SK-N-SH (cell line): ENCODE measurements around the gene NCDN. TPM values are rescaled to one million over a fixed set of nuclear protein-coding genes. Genes with fewer than 3 reads are reported as not detected.
A peak's percentile ranks its signal among the peaks of the same experiment; 100 is the strongest.

ENCODE experiments used
- CTCF ChIA-PET: fragments of 300-600, 350-600 bp; formaldehyde crosslinking; extraction: SDS; loops from one replicate; lab custom pipeline; 2021; lab: Yijun Ruan, JAX
- POLR2A ChIA-PET: fragments of 350-600 bp; sonication (Branson Sonifier 250); formaldehyde crosslinking; extraction: SDS; loops from one replicate; lab custom pipeline; 2020; ENCODE audit warnings: antibody characterized with exemption, inconsistent platforms; lab: Yijun Ruan, JAX
- DNase-seq: peaks from one replicate; pipeline ENCODE4 v3.0.0; 2012
- H2AFZ ChIP-seq: fragments of 200-600 bp; sonication (generic); 2 replicates; pipeline ENCODE4 v1.8.1; 2016; ENCODE audit warnings: antibody characterized with exemption, mild to moderate bottlenecking, low read depth
- H3F3A ChIP-seq: fragments of 200-600 bp; sonication (generic); replicated peaks from 2 replicates; pipeline ENCODE3; 2016; ENCODE audit warnings: antibody characterized with exemption, mild to moderate bottlenecking; ENCODE audit not compliant: insufficient read depth
- H3K27ac ChIP-seq, 2 experiments: fragments of 200-500 bp in 1 of 2; fragments of 200-600 bp in 1 of 2; sonication (Bioruptor generic) in 1 of 2; sonication (generic), shearing (Covaris generic) in 1 of 2; 2 replicates each; pipeline versions ENCODE4 v1.5.1 to v1.6.1; 2014 to 2016; ENCODE audit warnings: low read depth in 2 of 2, inconsistent platforms in 1 of 2, low read length in 1 of 2, mild to moderate bottlenecking in 1 of 2, mixed read lengths in 1 of 2
- H3K27me3 ChIP-seq: fragments of 200-600 bp; sonication (generic), shearing (Covaris generic); 2 replicates; pipeline ENCODE4 v1.6.1; 2016; ENCODE audit warnings: mixed run types; ENCODE audit not compliant: insufficient read depth
- H3K36me3 ChIP-seq, 2 experiments: fragments of 200-500 bp in 1 of 2; fragments of 200-600 bp in 1 of 2; sonication (Bioruptor generic) in 1 of 2; sonication (generic) in 1 of 2; replicated peaks in 1 of 2; 2 replicates each; pipeline versions ENCODE3 to v1.5.1; 2014 to 2016; ENCODE audit warnings: low read length in 1 of 2, mild to moderate bottlenecking in 1 of 2; ENCODE audit not compliant: insufficient read depth in 2 of 2, control insufficient read depth in 1 of 2
- H3K4me1 ChIP-seq, 2 experiments: fragments of 200-500 bp in 1 of 2; fragments of 200-600 bp in 1 of 2; sonication (Bioruptor generic) in 1 of 2; sonication (generic), shearing (Covaris generic) in 1 of 2; 2 replicates each; pipeline versions ENCODE4 v1.5.1 to v1.6.1; 2014 to 2016; ENCODE audit warnings: low read depth in 1 of 2, low read length in 1 of 2, mixed run types in 1 of 2; ENCODE audit not compliant: insufficient read depth in 2 of 2, control insufficient read depth in 1 of 2
- H3K4me2 ChIP-seq: fragments of 200-600 bp; sonication (generic), shearing (Covaris generic); 2 replicates; pipeline ENCODE4 v1.6.1; 2017; ENCODE audit warnings: mixed run types
- H3K4me3 ChIP-seq, 2 experiments: fragments of 200-500 bp in 1 of 2; fragments of 200-600 bp in 1 of 2; sonication (Bioruptor generic) in 1 of 2; sonication (generic), shearing (Covaris generic) in 1 of 2; 2 replicates each; pipeline versions ENCODE4 v1.5.1 to v1.8.1; 2014 to 2016; ENCODE audit warnings: low read depth in 2 of 2, inconsistent platforms in 1 of 2, low read length in 1 of 2, mild to moderate bottlenecking in 1 of 2, mixed read lengths in 1 of 2, moderate library complexity in 1 of 2
- H3K79me2 ChIP-seq: fragments of 200-600 bp; sonication (generic); 2 replicates; pipeline ENCODE4 v1.8.1; 2017; ENCODE audit warnings: mild to moderate bottlenecking; ENCODE audit not compliant: insufficient read depth
- H3K9ac ChIP-seq: fragments of 200-600 bp; sonication (generic); 2 replicates; pipeline ENCODE4 v1.6.1; 2017; ENCODE audit warnings: mixed run types
- H3K9me2 ChIP-seq: fragments of 200-600 bp; sonication (generic); 2 replicates; pipeline ENCODE4 v1.6.1; 2017; ENCODE audit warnings: mixed run types
- H3K9me3 ChIP-seq: fragments of 200-600 bp; sonication (generic); 2 replicates; pipeline ENCODE4 v1.6.1; 2017; ENCODE audit warnings: mixed run types, mild to moderate bottlenecking, moderate library complexity
- H4K20me1 ChIP-seq: fragments of 200-600 bp; sonication (generic); 2 replicates; pipeline ENCODE4 v1.6.1; 2017; ENCODE audit warnings: mild to moderate bottlenecking, mixed run types; ENCODE audit not compliant: insufficient read depth
- EP300 ChIP-seq, 2 experiments: IDR thresholded peaks; 2 replicates each; pipeline versions ENCODE4 v1.4.0 to v1.6.1; 2012; ENCODE audit warnings: borderline replicate concordance in 1 of 2, low read depth in 1 of 2, low read length in 1 of 2
- FOXJ3 ChIP-seq: sonication (generic); formaldehyde crosslinking; IDR thresholded peaks from 2 replicates; pipeline ENCODE4 v1.5.1; 2020; ENCODE audit warnings: mild to moderate bottlenecking, missing genetic modification reagents
- NRF1 ChIP-seq: IDR thresholded peaks from 2 replicates; pipeline ENCODE4 v1.6.1; 2012; ENCODE audit warnings: low read depth, mild to moderate bottlenecking, low read length
- RAD21 ChIP-seq: IDR thresholded peaks from 2 replicates; pipeline ENCODE4 v1.6.1; 2012; ENCODE audit warnings: mild to moderate bottlenecking, low read length
- RCOR1 ChIP-seq: fragments of 150-350 bp; IDR thresholded peaks from 2 replicates; pipeline ENCODE4 v1.6.1; 2017; ENCODE audit warnings: antibody characterized with exemption, low read length
- WGBS: methylation state at CpG from one replicate; pipeline ENCODE4 v1.1.6; 2017; ENCODE audit warnings: low lambda C conversion rate; 5-methylcytosine and 5-hydroxymethylcytosine counted together
- polyA plus RNA-seq, 3 experiments: library from polyadenylated mRNA; depleted of rRNA; stranded (reverse); fragments of >200 nt; gene quantifications; 2 replicates each; pipeline ENCODE4 v1.2.3, GENCODE V29; 2012
- TF ChIP-seq, protein P1 (sequence below): IDR thresholded peaks from 2 replicates; pipeline ENCODE4; 2012
- TF ChIP-seq, protein P2 (sequence below): IDR thresholded peaks from 2 replicates; pipeline ENCODE4 v1.4.0; 2012; ENCODE audit warnings: low read depth, borderline replicate concordance

The NCDN gene
- polyA plus RNA-seq, 1 of the 3 experiments (the other 2 are of a cell fraction) = 38.3 TPM

DNA sequence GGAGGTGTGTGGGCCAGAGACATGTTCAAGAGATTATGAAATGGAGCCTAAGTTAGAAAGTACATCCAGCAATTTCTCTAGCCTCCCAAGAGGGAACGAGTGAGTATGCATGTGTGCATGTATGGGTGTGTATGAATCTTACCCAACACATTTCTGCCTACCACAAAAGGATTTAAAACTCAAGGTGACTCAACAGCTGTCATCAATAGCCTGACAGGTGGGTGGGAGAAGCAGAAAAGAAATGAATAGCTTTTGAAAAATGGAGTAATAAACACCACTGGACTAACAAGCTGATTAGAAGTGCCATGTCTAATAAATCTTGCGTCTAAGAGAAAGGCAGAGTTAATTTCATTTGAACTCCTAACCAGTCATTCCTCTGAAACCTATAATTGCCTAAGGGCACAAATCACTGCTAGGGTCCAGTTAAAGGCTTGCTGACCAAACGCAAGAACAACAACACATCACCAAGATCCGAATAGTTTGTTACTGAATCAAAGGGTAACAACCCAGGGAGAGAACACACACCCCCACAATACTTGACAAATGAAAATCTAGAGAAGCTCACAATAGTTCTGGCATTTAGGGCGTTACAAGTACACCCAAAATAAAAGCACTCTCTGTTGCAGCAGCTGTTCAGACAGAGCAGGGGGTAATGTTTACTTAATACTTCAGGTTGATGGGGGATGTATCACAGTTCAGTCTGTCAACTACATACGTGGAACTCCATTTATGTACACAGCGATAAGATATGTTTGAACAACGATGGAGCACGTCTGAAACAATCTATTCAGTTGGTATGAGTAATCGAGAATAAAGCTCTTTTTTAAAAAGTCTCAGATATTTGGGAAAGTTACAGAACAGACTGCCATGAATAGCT is 1.8 kb upstream of the NCDN start:
- peaks cover 6% of the 10 kb centered on the region; the same call in 1 of the 2 replicates for H4K20me1 ChIP-seq
- H3K4me3 ChIP-seq = peak overlapping the region; percentile 88 to 89
- peaks cover 72% of the 10 kb centered on the region for H3K79me2 ChIP-seq
- ChIA-PET CTCF (interaction anchor here (0.7 to 8.2 kb wide), 7 partner anchors 9 to 703 kb away, joined by 3 to 81 read pairs (median 4); no protein-coding TSS in a partner anchor), POLR2A (interaction anchor here (1.4 kb wide), 1 partner anchor 104 kb away, joined by 11 read pairs; no protein-coding TSS in a partner anchor)
- 32% methylated on average over 10 of the region's 10 CpGs for WGBS
- no peaks in the 10 kb centered on the region for H3K9me3 ChIP-seq
- H2AFZ ChIP-seq = no peak overlapping the region
- peaks cover 26 to 31% of the 10 kb centered on the region in 2 experiments for H3K36me3 ChIP-seq
- peak overlapping the region; percentile 74 for H3K4me2 ChIP-seq
- peak overlapping the region; percentile 84; the same call in 1 of the 2 replicates for H3K9ac ChIP-seq
- peaks cover 12% of the 10 kb centered on the region for H3F3A ChIP-seq
- TF ChIP-seq, protein P1, sequence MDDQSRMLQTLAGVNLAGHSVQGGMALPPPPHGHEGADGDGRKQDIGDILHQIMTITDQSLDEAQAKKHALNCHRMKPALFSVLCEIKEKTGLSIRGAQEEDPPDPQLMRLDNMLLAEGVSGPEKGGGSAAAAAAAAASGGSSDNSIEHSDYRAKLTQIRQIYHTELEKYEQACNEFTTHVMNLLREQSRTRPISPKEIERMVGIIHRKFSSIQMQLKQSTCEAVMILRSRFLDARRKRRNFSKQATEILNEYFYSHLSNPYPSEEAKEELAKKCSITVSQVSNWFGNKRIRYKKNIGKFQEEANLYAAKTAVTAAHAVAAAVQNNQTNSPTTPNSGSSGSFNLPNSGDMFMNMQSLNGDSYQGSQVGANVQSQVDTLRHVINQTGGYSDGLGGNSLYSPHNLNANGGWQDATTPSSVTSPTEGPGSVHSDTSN = peak; percentile 14; the same call in 1 of the 2 replicates
- no peak for TF ChIP-seq RCOR1
- TF ChIP-seq, all 33 proteins: peak for 1
- Histone ChIP-seq H3K27me3 (no peaks in the 10 kb centered on the region), H3K4me1 (peaks cover 4 to 41% of the 10 kb centered on the region in 2 experiments; a peak in 3 of 4 replicates), H3K27ac (peak overlapping the region in 1 of 2 experiments; percentile 99; a peak in 2 of 4 replicates), H3K9me2 (no peaks in the 10 kb centered on the region)
- DNase-seq = no peak

DNA sequence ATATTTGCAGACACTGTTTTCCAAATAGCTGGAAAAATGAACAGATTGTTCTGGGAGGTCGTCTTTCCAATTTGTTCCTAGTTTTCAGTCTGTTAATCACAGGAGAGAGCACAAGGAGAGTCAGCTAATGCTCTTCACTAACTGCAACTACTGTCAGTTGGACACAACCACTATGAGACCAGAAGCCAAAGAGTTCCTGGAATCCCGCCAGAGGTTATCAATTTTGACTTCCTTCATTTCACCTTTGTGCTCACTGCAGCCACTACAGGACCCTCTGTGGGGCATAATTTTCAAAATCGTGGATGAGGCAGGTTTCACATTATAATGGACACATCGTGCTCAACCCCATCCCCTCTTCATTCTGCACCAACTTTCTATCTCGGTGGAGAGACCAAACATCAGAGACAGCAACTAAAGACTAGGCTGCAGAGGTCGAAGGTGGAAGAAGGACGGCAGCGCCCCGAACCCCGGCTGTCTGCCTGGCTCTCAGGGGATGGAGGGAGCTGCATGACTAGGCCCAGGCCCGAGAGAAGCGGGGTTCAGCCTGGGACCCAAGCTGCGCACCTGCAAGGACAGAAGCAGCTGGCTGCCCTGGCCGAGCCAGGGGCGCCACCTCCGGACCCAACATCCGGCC is 998 bp upstream of the NCDN start:
- Histone ChIP-seq H3K79me2 (peaks cover 65% of the 10 kb centered on the region), H3K9me3 (no peaks in the 10 kb centered on the region), H4K20me1 (peaks cover 6% of the 10 kb centered on the region; the same call in 1 of the 2 replicates), H2AFZ (0 out of 2 replicates have a peak overlapping the region, but pooled peaks have one; percentile 77), H3K27me3 (no peaks in the 10 kb centered on the region), H3K36me3 (peaks cover 23% of the 10 kb centered on the region in 2 experiments), H3K27ac (peak overlapping the region; percentile 91 to 99), H3K4me3 (peak overlapping the region; percentile 88 to 89), H3K4me2 (peak overlapping the region; percentile 74), H3K4me1 (peaks cover 4 to 41% of the 10 kb centered on the region in 2 experiments; a peak in 3 of 4 replicates), H3K9me2 (no peaks in the 10 kb centered on the region), H3F3A (peaks cover 12% of the 10 kb centered on the region), H3K9ac (peak overlapping the region; percentile 84)
- ChIA-PET POLR2A (interaction anchor here (0.6 to 1.4 kb wide), 3 partner anchors 50 to 481 kb away, joined by 3 to 11 read pairs (median 3); no protein-coding TSS in a partner anchor), CTCF (interaction anchor here (0.7 to 8.2 kb wide), 9 partner anchors 8 to 704 kb away, joined by 3 to 81 read pairs (median 3); no protein-coding TSS in a partner anchor)
- no peak for DNase-seq
- under 1% methylated on average over 15 of the region's 17 CpGs for WGBS
- TF ChIP-seq, protein P2, sequence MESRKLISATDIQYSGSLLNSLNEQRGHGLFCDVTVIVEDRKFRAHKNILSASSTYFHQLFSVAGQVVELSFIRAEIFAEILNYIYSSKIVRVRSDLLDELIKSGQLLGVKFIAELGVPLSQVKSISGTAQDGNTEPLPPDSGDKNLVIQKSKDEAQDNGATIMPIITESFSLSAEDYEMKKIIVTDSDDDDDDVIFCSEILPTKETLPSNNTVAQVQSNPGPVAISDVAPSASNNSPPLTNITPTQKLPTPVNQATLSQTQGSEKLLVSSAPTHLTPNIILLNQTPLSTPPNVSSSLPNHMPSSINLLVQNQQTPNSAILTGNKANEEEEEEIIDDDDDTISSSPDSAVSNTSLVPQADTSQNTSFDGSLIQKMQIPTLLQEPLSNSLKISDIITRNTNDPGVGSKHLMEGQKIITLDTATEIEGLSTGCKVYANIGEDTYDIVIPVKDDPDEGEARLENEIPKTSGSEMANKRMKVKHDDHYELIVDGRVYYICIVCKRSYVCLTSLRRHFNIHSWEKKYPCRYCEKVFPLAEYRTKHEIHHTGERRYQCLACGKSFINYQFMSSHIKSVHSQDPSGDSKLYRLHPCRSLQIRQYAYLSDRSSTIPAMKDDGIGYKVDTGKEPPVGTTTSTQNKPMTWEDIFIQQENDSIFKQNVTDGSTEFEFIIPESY = no peak
- TF ChIP-seq FOXJ3 (CRISPR knock-in tag) (0 out of 2 replicates have a peak, but pooled peaks have one; percentile 2), NRF1 (0 out of 2 replicates have a peak, but pooled peaks have one; percentile 42), EP300 (IDR thresholded peaks at IDR 0.05; ENCODE audit: borderline replicate concordance in 1 of 2, low read depth in 1 of 2, low read length in 1 of 2) (no peak), RAD21 (0 out of 2 replicates have a peak, but pooled peaks have one; percentile 18)
